IMR-90 (cell line): ENCODE measurements around the gene MADD.

ENCODE experiments used
- CTCF ChIP-seq: conservative IDR thresholded peaks from 2 replicates; pipeline ENCODE4 v1.5.1; 2012; ENCODE audit warnings: mild to moderate bottlenecking, low read depth, low read length, improper control_type of control experiment
- FOS ChIP-seq: fragments of 150-350 bp; IDR thresholded peaks from 2 replicates; pipeline ENCODE4 v1.6.1; 2016; ENCODE audit warnings: low read depth, low read length
- POLR2A ChIP-seq: IDR thresholded peaks from 2 replicates; pipeline ENCODE4 v1.6.1; 2012; ENCODE audit warnings: mild to moderate bottlenecking, low read depth, low read length

- TF ChIP-seq CTCF (no peak), POLR2A (no peak), FOS (no peak)
Observed at GRCh38 chr11:47327025-47327424, 57.1 kb downstream of the MADD start.
